A673 (cell line): ENCODE data around the gene NCOA3.

ENCODE experiments used
- CTCF ChIP-seq: fragments of 300-800, 200-600 bp; sonication (generic); conservative IDR thresholded peaks from 2 replicates; pipeline ENCODE4 v1.5.1; 2017; ENCODE audit warnings: low read depth, mild to moderate bottlenecking, antibody characterized with exemption, low read length, moderate library complexity, mixed read lengths
- EZH2 ChIP-seq: fragments of 200-600 bp; sonication (generic); IDR thresholded peaks from 2 replicates; pipeline ENCODE4 v1.6.1; 2017; ENCODE audit warnings: borderline replicate concordance, low read depth, mild to moderate bottlenecking, mixed read lengths, antibody characterized with exemption, low read length; ENCODE audit not compliant: poor library complexity, severe bottlenecking

DNA sequence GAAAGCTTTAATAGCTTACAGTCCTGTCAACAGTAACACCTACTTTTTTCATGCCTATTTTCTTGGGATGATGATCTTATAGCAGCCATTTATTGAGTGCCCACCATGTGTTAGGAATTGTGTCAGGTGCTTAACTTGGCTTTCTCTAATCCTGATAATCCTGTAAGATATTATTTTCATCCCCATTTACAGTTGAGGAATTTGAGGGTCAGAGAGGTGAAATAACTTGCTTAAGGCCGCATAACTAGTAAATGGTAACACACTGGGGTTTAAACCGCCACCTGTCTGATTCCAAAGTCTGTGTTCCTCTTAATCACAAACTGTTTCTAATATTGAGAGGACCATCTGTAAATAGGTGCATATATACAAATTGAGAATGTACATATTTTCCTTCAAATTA is 55.5 kb downstream of the NCOA3 start:
- TF ChIP-seq CTCF (no peak), EZH2 (no peak)
